GM04504 (cell line): Measurements from ENCODE around the gene NBPF1.
A peak's percentile ranks its signal among the peaks of the same experiment; 100 is the strongest.
"Not testable (repeated sequence)": the region's sequence is repeated elsewhere in the genome, so short reads cannot be mapped to it uniquely, and the experiment has no call there.

Experiments used
- DNase-seq: peaks from one replicate; pipeline ENCODE4 v3.0.0-alpha.2; 2012; ENCODE audit warnings: low read depth

The NBPF1 gene

DNA sequence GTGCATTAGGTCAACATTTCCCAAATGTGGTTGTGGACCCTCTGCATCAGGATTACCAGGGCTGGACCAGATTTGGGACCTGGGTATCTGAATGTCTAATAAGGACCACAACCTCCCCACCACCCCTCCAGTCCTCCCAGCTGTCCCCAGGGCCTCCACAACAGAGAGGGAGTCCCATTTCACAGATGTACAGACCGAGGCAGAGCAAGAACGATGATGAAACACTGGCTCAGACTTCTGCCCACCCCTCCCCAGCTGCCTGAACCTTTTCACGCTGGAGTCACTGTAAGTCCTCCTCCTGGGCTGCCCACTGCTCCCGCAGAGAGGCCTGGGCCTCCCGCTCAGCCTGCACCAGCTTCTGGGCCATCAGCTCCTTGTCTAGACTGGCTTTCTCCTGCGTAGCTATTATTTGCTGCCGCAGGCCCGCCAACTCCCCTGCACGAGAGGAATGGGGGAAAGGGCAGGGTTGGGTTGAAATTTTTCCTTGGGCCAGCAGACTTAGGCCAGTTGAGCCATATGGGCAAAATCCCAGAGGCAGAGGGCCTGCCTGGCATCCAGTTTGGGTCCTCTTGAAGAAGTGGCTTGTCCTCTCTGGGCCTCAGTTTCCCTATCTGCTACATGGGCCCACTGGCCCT lies 8.4 kb upstream of the NBPF1 start:
- DNase-seq: not testable (repeated sequence)

DNA sequence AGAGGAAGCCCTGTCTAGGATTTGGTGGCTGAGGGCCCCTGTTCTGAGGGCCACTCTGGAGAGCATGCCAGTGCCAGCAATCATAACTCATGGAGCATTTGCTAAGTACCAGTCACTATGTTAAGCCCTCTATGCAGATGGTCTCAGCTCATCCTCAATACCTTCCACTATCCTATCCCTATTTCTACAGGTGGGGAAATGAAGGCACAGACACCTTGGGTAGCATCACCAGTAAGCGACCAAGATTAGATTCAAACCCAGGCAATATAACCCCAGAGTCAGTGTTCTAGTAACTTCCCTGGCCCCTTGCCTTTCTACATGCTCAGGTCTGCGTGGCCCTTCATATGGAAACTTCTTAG lies 7.9 kb upstream of the NBPF1 start:
- no peak for DNase-seq

DNA sequence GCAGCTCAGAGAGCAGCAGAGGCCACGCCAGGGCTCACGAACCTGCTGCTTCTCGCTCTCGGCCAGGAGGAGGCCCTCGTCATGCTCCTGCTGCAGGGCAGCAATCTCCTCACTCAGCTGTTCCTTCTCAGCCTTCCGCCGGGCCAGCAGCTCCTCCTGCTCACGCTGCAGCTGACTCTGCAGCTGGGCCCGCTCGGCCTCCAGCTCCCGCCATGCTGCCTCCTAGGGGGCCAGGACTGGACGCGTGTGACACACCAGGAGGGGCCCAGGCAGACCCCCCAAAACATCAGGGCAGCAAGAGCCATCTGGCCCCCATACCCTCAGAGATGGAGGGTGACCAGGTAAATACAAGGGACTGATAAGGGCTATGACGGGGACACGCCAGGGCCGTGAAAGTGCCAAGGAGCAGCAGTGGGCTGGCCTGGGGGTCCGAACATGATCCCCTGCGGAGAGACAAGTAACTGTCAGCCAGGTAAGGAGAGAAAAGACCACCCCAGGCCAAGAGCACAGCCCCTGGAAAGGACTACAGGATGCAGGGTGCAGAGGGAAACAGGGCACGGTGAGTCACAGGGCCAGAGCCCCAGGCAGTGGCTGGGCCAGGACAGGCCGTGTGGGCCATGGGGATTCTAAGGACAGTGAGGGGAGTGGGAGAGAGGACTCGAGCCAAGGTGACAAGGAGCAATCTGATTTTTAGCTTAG lies 6.6 kb upstream of the NBPF1 start:
- DNase-seq: not testable (repeated sequence)

DNA sequence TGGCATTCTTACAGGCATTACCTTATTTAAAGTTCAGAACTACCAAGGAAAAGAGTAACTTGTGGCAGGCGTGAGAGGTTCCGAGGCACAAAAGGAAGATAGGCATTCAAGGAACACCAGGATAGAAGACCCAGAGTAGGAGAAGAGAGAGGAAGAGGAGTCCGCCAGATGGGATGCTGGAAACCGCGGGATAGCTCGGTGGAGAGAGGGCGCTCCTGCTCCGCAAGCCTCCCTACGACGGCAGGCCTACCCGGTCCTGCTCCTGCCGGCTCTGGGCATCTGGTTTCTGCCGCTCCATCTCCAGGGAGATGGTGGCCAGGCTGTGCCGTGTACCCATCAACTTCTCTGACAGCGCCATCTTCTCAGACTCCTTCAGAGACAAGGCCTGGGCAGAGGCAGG lies 5.4 kb upstream of the NBPF1 start:
- no peak for DNase-seq

DNA sequence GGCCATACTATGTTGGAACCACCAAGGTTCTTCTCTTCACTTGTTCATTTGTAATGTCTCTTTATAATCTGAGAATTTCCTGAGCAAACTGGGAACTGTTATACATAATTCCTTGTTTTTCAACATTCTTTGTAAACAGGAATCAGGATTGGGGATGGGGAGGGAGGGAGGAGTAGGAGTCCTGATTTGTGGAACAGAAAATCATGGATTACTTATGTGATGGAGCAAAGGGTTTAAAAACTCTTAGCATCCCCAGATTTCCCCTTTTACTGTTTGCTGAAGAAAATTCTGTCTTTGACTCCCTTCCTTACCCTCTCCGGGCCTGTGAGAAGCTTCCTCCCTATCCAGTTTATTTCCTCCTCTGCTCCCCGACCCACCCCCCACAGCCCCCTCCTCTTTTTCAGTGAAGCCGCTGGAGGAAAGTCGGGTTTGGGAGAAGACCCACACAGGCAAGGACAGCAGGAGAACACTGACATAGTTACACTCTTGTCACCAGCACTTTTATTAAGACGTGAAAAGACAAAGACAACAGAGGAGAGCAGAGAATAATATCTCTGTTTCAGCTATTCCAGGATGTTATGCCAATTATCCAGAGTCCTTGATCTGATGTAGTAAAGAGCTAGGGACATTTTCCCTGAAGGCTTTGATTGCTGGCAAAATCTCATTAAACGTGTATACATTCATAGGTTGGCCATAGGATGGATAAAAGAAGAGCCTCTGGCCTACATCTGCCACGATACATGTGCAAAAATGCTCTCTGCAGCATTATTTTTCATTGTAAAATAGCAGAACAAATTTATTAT lies 4.6 kb upstream of the NBPF1 start:
- no peak for DNase-seq

DNA sequence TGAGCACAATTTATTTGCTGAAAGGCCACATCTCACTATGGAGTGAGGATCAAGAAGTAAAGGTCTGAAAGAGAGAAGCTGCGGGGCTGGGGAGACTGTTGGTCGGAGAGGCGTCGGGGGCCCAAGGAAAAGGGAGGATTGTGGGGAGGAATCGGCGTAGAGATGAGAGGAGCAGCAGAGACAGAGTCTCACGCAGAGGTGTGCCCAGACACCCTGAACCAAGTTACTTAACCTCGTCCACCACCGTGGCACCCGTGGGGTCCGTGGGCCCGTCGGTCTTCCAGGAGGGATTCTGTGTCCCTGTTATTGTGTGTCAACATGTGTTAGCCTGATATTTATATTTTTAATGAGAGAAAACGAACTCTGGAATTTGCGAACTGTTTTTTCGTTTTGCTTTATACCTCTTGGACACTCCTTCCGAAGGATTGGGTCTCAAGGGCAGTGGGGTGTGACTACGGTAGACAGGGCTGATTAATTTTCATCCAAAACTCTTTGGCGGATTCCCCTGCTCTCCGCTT lies 3.8 kb upstream of the NBPF1 start:
- no peak for DNase-seq

DNA sequence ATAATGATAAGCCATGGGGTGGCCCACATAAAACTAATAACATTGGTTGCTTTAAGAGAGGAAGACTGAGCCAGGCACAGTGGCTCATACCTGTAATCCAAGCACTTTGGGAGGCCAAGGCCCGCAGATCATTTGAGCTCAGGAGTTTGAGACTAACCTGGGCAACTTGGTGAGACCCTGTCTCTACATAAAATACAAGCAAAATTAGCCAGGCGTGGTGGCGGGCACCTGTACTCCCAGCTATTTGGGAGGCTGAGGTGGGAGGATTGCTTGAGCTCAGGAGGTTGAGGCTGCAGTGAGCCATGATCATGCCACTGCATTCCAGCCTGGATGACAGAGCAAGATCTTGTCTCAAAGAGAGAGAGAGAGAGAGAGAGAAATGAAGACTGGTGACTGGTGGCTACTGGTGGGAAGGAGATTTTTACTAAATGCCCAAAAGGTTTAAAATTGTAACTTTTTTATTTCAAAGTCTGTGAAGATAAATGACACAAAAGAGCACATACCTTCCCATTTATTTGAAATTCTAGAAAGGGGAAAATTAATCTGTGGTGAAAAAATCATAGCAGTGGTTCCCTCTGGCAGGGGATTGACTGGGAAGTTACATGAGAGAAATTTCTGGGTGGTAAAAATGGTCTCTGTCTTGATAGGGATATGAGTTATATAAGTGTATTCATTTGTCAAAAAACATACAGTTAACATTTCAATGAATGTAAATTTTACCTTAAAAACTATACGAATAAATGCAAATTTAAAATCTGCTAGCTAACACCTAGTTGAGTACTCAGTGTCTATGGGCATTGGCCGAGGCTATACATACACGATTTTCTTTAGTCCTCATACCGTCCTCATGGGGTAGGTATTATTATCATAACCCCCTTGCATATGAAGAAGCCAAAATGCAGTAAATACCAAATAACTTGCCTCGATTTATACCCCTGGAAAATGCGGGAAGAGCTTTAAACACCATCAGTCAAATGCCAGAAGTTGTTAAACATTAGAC lies 2.2 kb upstream of the NBPF1 start:
- no peak for DNase-seq

DNA sequence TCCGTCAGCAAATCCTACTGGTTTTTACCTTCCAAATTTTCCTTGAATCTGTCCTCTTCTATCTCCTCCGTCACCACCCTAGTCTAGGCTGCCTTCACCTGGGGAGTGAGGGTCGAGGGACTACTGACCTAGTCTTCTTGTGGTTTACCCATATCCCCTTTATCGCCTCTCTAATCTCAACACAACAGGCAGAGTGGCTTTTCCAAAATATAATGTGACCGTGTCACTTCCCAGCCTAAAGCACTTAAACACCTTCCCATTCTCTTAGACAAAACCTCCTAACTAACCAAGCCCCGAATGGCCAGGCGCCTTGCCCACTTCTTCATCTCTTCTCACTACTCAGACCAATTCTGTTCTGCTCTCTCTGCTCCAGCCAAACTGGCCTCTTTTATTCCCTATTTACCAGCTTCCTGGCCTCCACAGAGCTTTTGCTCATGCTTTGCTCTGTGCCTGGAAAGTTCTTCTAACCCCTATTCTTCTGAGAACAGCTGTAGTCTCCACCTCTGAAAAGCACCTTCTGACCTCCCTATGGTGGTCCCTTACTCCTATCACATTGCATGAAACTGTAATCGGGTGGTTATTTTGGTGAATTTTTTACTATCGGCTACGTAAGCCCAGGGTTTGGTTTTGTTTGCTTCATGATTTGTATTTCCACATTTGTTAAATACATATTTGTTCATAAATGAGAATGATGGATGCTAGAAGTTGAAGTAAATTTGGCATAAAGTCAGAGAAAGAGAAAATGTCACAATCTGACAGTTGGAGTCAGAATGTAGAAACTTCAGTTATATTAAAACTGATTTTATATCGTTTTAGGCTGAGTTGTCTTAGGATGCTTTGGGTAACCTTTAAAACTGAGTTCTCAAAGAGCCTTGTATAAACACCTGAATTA lies 1.2 kb upstream of the NBPF1 start:
- no peak for DNase-seq

DNA sequence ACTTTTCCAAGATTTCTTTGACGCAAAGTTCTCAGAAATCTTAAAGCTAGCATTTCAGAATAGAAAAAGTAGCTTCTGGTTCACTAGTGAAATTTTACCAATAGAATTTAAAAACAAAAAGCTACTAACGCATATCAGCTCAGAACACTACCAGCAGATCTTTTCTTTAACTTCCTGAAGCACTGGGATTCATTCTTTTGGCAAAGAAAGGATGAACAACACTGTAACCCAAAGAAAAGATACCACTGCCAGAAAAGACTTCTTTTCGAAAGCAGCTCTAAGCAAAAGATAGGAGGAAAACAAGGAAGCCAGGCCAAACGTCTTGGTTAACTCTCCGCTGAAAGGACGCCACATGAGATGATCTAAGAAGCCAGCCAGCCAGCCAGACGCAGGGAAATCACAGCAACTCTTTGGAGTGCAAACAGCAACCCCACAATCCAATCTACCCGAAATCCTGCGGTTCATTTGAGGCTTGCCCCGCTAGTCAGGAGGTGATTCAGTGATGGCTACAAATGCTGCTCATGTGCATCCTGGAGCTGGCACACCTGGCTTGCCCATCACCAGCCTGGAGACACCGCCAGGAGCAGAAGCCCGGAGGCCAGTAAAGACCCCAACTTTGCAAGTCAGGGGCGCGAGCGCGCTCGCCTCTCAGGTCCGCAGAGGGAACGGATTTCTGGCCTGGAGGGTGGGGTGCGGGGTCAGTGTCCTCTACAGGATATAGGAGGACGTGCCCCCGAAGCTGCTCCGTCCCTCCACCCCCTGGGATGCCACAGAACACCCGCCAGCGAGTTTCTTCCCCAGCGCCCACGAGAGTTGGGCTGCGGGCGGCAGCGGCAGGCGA lies 812 bp downstream of the NBPF1 start:
- peak; percentile 89 for DNase-seq

DNA sequence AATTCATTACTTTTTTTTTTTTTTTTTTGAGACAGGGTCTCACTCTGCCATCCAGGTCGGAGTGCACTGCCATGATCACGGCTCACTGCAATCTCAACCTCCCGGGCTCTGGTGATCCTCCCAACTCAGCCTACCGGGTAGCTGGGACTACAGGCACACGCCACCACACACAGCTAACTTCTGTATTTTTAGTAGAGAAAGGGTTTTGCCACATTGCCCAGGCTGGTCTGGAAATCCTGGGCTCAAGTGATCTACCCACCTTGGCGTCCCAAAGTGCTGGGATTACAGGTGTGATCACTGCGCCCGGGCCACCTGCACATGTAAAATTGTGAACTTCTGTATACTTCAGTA lies 1.4 kb downstream of the NBPF1 start:
- not testable (repeated sequence) for DNase-seq

DNA sequence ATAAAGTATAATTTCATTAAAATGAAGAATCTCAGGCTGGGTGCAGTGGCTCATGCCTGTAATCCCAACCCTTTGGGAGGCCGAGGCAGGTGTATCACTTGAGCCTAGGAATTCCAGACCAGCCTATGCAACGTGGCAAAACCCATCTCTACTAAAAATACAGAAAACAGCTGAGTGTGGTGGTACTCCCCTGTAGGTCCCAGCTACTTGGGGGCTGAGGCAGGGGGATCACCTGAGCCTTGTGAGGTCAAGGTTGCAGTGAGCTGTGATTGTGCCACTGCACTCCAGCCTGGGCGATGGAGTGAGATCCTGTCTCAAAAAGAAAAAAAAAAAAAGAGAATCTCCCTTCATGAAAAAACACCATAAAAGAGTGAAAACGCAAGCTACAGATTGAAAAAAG lies 2.2 kb downstream of the NBPF1 start:
- not testable (repeated sequence) for DNase-seq

DNA sequence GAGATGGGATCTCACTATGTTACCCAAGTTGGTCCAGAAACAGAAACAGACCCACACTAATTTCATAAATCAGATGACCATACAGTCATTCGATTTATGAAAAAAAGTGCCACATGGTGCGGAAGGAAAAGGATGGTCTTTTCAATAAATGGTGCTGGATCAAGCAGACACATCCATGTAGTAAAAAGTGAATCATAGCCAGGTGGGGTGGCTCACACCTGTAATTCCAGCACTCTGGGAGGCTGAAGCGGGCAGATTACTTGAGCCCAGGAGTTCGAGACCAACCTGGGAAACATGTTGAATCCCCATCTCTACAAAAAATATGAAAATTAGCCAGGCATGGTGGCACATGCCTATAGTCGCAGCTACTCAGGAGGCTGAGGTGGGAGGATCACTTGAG lies 2.8 kb downstream of the NBPF1 start:
- DNase-seq: not testable (repeated sequence)

DNA sequence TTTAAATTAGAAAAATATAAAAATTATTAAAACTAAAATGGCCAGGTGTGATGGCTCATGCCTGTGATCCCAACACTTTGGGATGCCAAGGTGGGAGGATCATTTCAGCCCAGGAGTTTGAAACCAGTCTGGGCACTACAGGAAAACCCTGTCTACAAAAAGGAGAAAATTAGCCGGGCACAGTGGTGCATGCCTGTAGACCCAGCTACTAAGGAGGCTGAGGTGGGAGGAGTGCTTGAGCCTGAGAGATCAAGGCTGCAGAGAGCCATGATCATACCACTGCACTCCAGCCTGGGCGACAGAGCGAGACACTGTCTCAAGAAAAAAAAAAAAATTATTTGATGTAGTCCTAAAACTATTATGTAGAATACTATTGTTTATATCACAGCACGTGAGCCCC lies 3.6 kb downstream of the NBPF1 start:
- not testable (repeated sequence) for DNase-seq

DNA sequence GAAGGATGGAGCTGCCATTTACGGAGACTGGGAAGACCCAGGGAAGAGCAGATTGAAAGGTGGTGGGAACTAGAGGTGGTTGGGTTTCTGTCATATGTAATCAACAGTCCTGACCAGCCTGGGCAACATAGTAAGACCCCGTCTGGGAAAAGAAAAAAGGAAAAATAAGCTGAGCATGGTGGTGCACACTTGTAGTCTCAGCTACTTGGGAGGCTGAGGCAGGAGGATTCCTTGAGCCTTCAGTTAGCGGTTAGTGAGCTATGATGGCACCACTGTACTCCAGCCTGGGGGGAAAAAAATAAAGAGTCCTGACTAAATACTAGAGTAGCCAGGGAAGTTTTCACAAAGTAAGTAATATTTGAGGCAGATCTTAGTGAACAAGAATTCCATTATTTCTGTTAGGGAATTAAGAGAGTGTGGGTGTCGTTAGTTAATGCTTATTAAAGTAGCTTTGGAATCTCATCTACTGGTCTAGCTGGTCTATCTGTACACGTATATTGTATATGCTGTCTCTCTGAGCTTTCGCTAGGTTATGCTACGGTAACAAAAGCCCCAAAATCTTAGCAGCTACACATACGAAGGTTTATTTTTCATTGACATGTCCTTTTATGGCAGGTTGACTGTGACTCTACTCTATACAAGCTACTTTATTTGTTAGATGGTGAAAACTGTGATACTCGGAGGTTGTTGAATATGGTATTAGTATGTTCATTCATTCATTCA lies 4.4 kb downstream of the NBPF1 start:
- no peak for DNase-seq

DNA sequence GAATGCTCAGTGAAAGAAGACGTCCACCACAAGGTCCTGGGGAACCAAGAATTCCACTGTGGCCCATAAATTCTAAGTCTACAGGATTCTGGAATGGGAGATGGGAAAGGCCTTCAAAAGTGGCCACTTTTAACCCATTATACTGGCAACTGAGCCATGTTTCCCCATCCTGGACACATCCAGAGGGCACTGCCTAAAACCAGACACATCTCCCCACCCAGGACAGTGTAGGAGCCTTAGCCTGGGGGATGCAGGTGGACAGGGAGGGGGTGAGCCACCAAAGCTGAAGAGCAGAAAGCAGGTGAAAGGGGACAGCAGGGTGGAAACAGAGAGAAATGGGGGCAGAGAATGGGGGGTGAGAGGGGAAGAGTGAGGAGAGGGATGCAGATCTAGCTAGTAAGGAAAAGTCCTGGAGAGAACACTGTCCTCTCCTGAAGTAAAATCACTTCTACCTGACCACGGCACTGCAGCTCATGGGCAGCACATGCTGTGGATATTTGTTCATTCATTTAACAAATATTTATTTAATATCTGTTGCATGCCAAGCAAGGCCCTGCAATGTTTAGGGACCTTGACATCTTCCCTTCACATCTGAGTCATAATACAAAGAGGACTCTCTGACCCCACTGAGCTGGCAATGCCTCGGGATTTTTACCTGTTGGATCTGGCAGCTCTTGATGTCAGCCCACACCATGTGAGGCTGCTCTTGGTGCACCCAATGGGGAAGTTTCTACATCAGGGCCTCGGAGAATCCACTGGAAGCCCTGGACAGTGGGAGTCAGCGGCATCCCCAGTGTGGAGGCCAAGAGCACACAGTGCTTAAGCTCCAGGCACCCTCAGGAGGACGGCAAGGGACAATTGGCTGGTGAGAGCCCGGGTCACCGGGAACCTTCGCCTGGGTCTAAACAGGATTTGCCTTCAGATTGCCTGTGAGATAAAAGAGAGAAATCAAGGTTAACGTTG lies 5.2 kb downstream of the NBPF1 start:
- not testable (repeated sequence) for DNase-seq

DNA sequence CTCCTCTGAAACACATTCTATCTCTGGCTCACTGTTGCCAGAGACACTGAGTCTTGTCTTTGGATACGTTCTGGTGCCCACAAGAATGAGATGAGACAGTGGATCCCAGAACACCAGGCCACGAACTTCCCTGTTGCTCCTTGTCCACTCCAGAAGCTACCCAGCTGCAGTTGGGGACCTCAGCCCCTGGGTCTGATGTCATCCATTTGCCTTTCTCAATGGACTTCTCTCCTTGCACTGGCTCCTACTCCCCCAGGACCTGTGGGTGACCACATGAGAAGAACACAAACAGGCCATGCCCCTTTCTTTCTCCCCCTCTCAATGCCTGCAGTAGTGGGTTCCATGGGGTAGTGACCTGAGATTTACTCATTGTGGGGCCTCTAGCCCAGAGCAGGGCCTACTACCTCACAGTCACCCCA lies 5.9 kb downstream of the NBPF1 start:
- DNase-seq: no peak

DNA sequence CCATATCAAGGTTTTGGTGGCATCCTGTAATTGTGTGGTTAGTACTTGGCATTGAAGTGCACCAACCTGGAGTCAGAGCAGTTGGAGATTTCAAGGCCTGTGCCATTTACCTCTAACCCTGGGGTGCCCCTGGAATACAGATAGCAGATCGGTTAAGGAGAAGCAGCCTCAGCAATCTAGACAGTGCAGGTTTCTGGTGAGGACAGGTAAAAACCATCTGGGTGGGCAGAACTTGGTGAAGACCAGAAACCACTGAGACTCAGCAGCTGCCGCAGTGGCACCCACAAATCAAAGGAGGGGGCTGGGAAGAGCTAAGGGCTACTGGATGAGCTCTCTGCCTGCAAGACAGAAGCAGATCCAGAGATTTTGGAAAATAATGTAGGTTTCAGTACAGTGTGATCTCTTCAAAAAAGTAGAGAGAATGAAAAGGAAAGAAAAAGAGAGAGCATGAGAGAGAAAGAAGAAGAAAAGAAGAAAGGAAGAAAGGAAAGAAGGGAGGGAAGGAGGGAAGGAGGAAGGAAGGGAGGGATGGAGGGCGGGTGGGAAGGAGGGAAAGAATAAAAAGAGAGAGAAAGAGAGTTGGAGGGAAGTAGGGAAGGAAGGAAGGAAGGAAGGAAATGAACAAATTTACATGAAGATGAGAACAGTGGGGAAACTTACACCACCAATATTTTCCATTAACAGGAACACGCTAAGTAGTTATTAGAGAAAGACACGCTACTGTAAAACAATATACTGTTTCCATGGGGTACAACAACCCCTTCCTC lies 6.5 kb downstream of the NBPF1 start:
- DNase-seq: not testable (repeated sequence)
